Hepatocyte (in vitro differentiated cells): ENCODE results near the gene N4BP2L2. TPM values are rescaled to one million over a fixed set of nuclear protein-coding genes. Genes with fewer than 3 reads are reported as not detected.

ENCODE experiments used
- DNase-seq: peaks from one replicate; pipeline ENCODE4 v3.0.0-alpha.2; 2016; ENCODE audit warnings: low spot score
- H2AFZ ChIP-seq: fragments of 200-600 bp; sonication (generic); 2 replicates; pipeline ENCODE4 v1.6.0; 2016; ENCODE audit warnings: antibody characterized with exemption, mild to moderate bottlenecking
- H3K27ac ChIP-seq: fragments of 200-600 bp; sonication (generic); 2 replicates; pipeline ENCODE4 v1.5.1; 2016; ENCODE audit warnings: mild to moderate bottlenecking
- H3K27me3 ChIP-seq: fragments of 200-600 bp; sonication (generic); 2 replicates; pipeline ENCODE4 v1.6.1; 2016
- H3K36me3 ChIP-seq: fragments of 200-600 bp; sonication (generic); replicated peaks from 2 replicates; pipeline ENCODE4 v1.5.1; 2016; ENCODE audit warnings: low read depth; ENCODE audit not compliant: insufficient read depth
- H3K4me1 ChIP-seq: fragments of 200-600 bp; sonication (generic); 2 replicates; pipeline ENCODE4 v1.5.1; 2016; ENCODE audit warnings: mild to moderate bottlenecking, moderate library complexity; ENCODE audit not compliant: insufficient read depth
- H3K4me2 ChIP-seq: fragments of 200-600 bp; sonication (generic); 2 replicates; pipeline ENCODE4 v1.6.0; 2016
- H3K4me3 ChIP-seq: fragments of 200-600 bp; sonication (generic); 2 replicates; pipeline ENCODE4 v1.5.1; 2016; ENCODE audit warnings: mild to moderate bottlenecking
- H3K79me2 ChIP-seq: fragments of 200-600 bp; sonication (generic); 2 replicates; pipeline ENCODE4 v1.6.0; 2017; ENCODE audit warnings: mild to moderate bottlenecking
- H3K9me2 ChIP-seq: fragments of 200-600 bp; sonication (generic); replicated peaks from 2 replicates; pipeline ENCODE4 v1.6.0; 2017; ENCODE audit warnings: mild to moderate bottlenecking; ENCODE audit not compliant: insufficient read depth
- H3K9me3 ChIP-seq: fragments of 200-600 bp; sonication (generic); 2 replicates; pipeline ENCODE4 v1.5.1; 2016; ENCODE audit warnings: low read depth, mild to moderate bottlenecking
- H4K20me1 ChIP-seq: fragments of 200-600 bp; sonication (generic); 2 replicates; pipeline ENCODE4 v1.6.0; 2016; ENCODE audit warnings: mild to moderate bottlenecking; ENCODE audit not compliant: insufficient read depth, poor library complexity, severe bottlenecking
- EZH2 ChIP-seq: fragments of 200-600 bp; sonication (generic); IDR thresholded peaks from 2 replicates; pipeline ENCODE4 v1.6.1; 2016; ENCODE audit warnings: antibody characterized with exemption, mild to moderate bottlenecking, borderline replicate concordance
- EZH2phosphoT487 ChIP-seq: fragments of 200-600 bp; sonication (generic); IDR thresholded peaks from one replicate; pipeline ENCODE4 v1.6.1; 2018; ENCODE audit warnings: antibody characterized with exemption, mild to moderate bottlenecking, low read depth, moderate library complexity; ENCODE audit not compliant: unreplicated experiment, severe bottlenecking
- WGBS: methylation state at CpG from one replicate; pipeline ENCODE4 v1.1.6; 2016; ENCODE audit warnings: low lambda C conversion rate; ENCODE audit errors: missing lambda C conversion rate; 5-methylcytosine and 5-hydroxymethylcytosine counted together
- polyA plus RNA-seq: library from polyadenylated mRNA; unstranded; fragments of >200 nt; fragmentation: Nextera tagmentation; extraction: Ambion mirVana; gene quantifications from 2 replicates; pipeline ENCODE4 v1.2.1, GENCODE V29; 2016
- total RNA-seq: library from RNA; depleted of rRNA; stranded (reverse); fragments of >200 nt; gene quantifications from 2 replicates; pipeline ENCODE4 v1.2.3, GENCODE V29; 2014
- TF ChIP-seq, protein P1 (sequence below): fragments of 200-600 bp; sonication (generic); IDR thresholded peaks from 2 replicates; pipeline ENCODE4 v1.5.1; 2016; ENCODE audit warnings: antibody characterized with exemption, mild to moderate bottlenecking; ENCODE audit not compliant: poor library complexity

Gene N4BP2L2
- total and polyA plus RNA-seq, 2 experiments from 2014 or later, result 102 to 138 TPM

DNA sequence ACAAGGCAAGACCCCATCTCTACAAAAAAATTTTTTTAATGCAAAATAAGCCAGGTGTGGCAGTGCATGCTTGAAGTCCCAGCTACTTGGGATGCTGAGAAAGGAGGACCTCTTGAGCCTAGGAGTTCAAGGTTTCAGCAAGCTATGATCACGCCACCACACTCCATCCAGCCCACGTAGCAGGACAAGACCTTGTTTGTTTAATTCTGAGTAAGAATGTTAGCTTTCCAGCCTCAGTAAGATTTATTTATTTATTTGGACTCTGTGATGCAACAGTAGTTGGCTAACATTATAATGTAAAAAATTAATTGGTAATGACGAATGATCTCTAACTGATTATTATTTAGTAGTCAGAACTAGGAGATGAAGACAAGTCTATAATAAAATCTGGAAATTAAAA is 23.3 kb downstream of the N4BP2L2 start:
- H3K4me3 ChIP-seq, result no peak overlapping the region
- H3K27ac ChIP-seq, result no peak overlapping the region
- H2AFZ ChIP-seq, result no peak overlapping the region
- H3K27me3 ChIP-seq, result no peaks in the 10 kb centered on the region
- H3K36me3 ChIP-seq, result no peaks in the 10 kb centered on the region
- H3K79me2 ChIP-seq, result no peaks in the 10 kb centered on the region
- no peaks in the 10 kb centered on the region for H3K9me3 ChIP-seq
- H4K20me1 ChIP-seq, result no peaks in the 10 kb centered on the region
- H3K9me2 ChIP-seq, result no peaks in the 10 kb centered on the region
- DNase-seq, result no peak
- H3K4me1 ChIP-seq, result no peaks in the 10 kb centered on the region
- H3K4me2 ChIP-seq, result no peak overlapping the region
- TF ChIP-seq, protein P1, sequence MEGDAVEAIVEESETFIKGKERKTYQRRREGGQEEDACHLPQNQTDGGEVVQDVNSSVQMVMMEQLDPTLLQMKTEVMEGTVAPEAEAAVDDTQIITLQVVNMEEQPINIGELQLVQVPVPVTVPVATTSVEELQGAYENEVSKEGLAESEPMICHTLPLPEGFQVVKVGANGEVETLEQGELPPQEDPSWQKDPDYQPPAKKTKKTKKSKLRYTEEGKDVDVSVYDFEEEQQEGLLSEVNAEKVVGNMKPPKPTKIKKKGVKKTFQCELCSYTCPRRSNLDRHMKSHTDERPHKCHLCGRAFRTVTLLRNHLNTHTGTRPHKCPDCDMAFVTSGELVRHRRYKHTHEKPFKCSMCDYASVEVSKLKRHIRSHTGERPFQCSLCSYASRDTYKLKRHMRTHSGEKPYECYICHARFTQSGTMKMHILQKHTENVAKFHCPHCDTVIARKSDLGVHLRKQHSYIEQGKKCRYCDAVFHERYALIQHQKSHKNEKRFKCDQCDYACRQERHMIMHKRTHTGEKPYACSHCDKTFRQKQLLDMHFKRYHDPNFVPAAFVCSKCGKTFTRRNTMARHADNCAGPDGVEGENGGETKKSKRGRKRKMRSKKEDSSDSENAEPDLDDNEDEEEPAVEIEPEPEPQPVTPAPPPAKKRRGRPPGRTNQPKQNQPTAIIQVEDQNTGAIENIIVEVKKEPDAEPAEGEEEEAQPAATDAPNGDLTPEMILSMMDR, result no peak
- TF ChIP-seq EZH2phosphoT487 (no peak), EZH2 (no peak)
- 94% methylated on average over 3 of the region's 3 CpGs for WGBS

DNA sequence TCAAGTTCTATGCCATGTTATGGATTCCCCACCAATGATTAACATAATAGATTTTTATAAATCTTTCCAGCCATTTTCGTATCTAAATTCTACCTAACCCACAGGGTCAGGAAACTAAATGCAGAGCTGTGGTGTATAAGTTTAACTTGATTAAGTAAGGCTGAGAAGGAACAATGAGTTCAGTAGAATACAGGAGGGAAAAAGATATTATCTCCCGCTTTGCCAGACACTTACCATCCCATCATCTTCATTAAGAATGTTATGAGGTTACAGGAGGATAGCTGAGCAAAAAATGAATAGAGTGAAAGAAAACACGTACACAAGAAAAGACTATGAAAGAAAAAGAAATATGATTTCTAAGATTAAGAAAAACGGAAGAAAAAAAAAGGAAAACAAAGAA is 27.1 kb downstream of the N4BP2L2 start:
- H3K9me2 ChIP-seq, result no peaks in the 10 kb centered on the region
- no peaks in the 10 kb centered on the region for H3K4me1 ChIP-seq
- no peak overlapping the region for H3K27ac ChIP-seq
- no peak overlapping the region for H3K4me3 ChIP-seq
- WGBS, result 98% methylated on average over 4 of the region's 4 CpGs
- TF ChIP-seq EZH2phosphoT487 (no peak), EZH2 (no peak)
- TF ChIP-seq, protein P1, result no peak
- no peaks in the 10 kb centered on the region for H3K79me2 ChIP-seq
- H3K27me3 ChIP-seq, result no peaks in the 10 kb centered on the region
- no peaks in the 10 kb centered on the region for H4K20me1 ChIP-seq
- no peak for DNase-seq
- no peak overlapping the region for H3K4me2 ChIP-seq
- H2AFZ ChIP-seq, result no peak overlapping the region
- H3K36me3 ChIP-seq, result no peaks in the 10 kb centered on the region
- H3K9me3 ChIP-seq, result no peaks in the 10 kb centered on the region

DNA sequence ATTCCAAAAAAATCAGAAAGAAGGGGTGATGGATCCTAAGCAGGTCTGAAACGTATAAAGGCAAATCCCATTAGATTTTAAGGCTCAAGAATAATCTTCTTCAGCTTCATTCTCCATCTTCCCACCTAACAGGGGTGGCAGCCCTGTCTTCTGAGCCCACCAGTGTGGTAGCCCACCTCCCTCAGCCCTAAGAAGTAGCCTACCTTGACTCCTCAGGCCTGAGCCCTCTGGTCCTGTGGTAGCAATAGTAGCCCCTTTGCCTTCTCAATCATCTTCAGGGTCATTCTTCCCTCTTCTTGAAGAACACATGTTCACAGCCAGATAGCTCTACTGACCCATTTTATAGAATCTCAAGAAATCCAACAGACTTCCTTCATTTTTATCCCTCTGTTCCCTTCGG is 33.7 kb downstream of the N4BP2L2 start:
- H3K9me2 ChIP-seq, result no peaks in the 10 kb centered on the region
- no peaks in the 10 kb centered on the region for H3K27me3 ChIP-seq
- TF ChIP-seq EZH2 (no peak), EZH2phosphoT487 (no peak)
- TF ChIP-seq, protein P1, result no peak
- no peak overlapping the region for H3K27ac ChIP-seq
- H3K4me1 ChIP-seq, result no peaks in the 10 kb centered on the region
- no peak overlapping the region for H3K4me3 ChIP-seq
- no peaks in the 10 kb centered on the region for H4K20me1 ChIP-seq
- H2AFZ ChIP-seq, result no peak overlapping the region
- H3K4me2 ChIP-seq, result no peak overlapping the region
- no peaks in the 10 kb centered on the region for H3K36me3 ChIP-seq
- H3K79me2 ChIP-seq, result no peaks in the 10 kb centered on the region
- H3K9me3 ChIP-seq, result no peaks in the 10 kb centered on the region
- 91% methylated on average over 2 of the region's 2 CpGs for WGBS
- no peak for DNase-seq

DNA sequence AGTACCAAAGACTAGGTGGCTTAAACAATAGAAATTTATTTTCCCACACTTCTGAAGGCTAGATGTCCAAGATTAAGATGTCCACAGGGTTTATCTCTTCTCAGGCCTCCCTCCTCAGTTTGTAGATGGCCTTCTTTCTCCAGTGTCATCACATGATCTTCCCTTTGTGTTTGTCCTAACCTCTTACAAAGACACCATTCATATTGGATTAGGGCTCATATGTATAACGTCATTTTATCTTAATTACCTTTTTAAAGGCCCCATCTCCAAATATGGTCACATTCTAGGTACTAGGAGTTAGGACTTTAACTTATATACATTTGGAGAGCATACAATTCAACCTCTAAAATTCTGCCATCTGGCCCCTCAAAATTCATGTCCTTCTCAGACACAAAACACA is 34.3 kb downstream of the N4BP2L2 start:
- no peaks in the 10 kb centered on the region for H3K27me3 ChIP-seq
- no peaks in the 10 kb centered on the region for H3K79me2 ChIP-seq
- no peak overlapping the region for H3K27ac ChIP-seq
- no peaks in the 10 kb centered on the region for H3K4me1 ChIP-seq
- TF ChIP-seq EZH2phosphoT487, result no peak
- TF ChIP-seq, protein P1, result no peak
- H4K20me1 ChIP-seq, result no peaks in the 10 kb centered on the region
- no peaks in the 10 kb centered on the region for H3K9me3 ChIP-seq
- no peak overlapping the region for H3K4me3 ChIP-seq
- 62% methylated on average over 1 of the region's 1 CpG for WGBS
- H3K36me3 ChIP-seq, result no peaks in the 10 kb centered on the region
- no peak for DNase-seq
- H3K9me2 ChIP-seq, result no peaks in the 10 kb centered on the region
- no peak overlapping the region for H3K4me2 ChIP-seq
- no peak overlapping the region for H2AFZ ChIP-seq
